Mesodermal cell (in vitro differentiated cells): Measurements from ENCODE around the gene SORCS2.
"Not testable (repeated sequence)": the region's sequence is repeated elsewhere in the genome, so short reads cannot be mapped to it uniquely, and the experiment has no call there.

ENCODE experiments used
- H3K27ac ChIP-seq: 2 replicates; pipeline ENCODE4 v1.7.0; 2013; ENCODE audit warnings: mild to moderate bottlenecking, low read depth, low read length, moderate library complexity; ENCODE audit not compliant: severe bottlenecking
- H3K36me3 ChIP-seq: 2 replicates; pipeline ENCODE4 v1.7.1; 2013; ENCODE audit warnings: mild to moderate bottlenecking, low read length, moderate library complexity; ENCODE audit not compliant: control insufficient read depth, insufficient read depth
- H3K4me1 ChIP-seq: one replicate; pipeline ENCODE4 v1.7.1; 2013; ENCODE audit warnings: mild to moderate bottlenecking, low read length; ENCODE audit not compliant: insufficient read depth, control insufficient read depth, poor library complexity, severe bottlenecking
- H3K4me3 ChIP-seq: 2 replicates; pipeline ENCODE4 v1.7.0; 2013; ENCODE audit warnings: low read length, control low read depth, mild to moderate bottlenecking; ENCODE audit not compliant: insufficient read depth, poor library complexity, severe bottlenecking; ENCODE audit errors: extremely low read depth
- H3K9me3 ChIP-seq: 2 replicates; pipeline ENCODE4 v1.7.1; 2013; ENCODE audit warnings: mild to moderate bottlenecking, low read length, moderate library complexity; ENCODE audit not compliant: control insufficient read depth
- WGBS, 2 experiments: methylation state at CpG; one replicate each; pipeline ENCODE4 v1.1.5; 2013; ENCODE audit warnings: missing lambda C conversion rate in 2 of 2; ENCODE audit not compliant: insufficient coverage in 2 of 2; 5-methylcytosine and 5-hydroxymethylcytosine counted together

Gene SORCS2

DNA sequence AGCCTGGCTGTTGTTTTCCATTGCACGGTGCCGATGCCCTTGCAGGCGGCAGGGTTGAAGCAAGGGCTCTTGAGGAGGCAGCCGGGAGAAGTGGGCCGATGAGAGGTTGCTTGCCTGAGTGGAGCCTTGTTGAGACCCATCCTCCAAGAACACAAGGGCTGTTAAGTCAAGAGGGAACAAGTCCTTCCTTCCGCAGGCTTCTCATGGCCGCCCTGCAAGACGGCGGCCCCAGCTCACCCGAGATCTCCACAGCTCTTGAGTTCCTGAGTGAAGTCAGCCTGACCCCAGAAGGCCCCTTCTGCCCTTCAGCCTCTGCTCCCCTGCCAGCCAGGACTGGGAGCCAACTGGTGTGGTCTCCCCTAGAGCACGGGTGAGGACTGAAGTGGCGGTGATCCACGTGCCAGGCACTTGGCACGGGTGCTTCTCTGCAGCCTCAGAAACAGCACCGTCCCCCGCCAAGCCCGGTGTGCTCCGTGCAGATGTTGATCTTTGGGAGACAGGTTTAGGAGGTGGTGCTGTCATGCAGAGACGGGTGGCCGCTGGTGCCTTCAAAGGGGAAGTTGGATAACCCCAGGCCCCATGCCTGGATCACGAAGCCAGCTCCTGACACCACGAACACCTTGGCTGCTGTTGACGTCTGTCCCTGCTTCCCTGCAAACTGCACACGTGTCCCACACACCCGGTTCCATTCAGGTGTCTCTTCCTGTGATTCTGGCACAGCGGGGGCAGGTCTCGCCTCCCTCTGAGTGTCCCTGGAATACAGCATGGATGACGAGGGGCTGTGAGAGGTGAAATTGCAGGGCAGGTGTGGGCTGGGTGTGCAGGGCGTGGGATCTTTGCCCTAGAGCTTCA, 406.8 kb downstream of the SORCS2 start:
- no peaks in the 10 kb centered on the region for H3K9me3 ChIP-seq
- 95 to 97% methylated on average over 18 to 23 of the region's 29 CpGs for WGBS, 2 experiments

DNA sequence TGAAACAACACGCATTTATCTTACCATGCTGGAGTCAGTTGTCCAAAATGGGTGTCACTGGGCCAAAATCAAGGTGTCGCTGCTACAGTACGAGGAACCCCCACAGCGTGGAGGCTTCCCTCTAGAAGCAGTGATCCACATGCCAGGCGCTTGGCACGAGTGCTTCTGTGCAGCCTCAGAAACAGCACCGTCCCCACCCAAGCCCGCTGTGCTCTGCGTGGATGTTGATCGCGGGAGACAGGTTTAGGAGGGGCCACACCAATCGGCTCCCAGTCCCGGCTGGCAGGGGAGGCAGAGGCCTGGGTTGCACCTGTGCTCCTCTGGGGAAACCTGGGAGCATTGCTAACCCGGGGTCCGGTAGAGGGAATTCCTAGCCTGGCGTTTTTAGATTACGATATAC, 407.9 kb downstream of the SORCS2 start:
- Histone ChIP-seq H3K27ac (no peak overlapping the region), H3K36me3 (no peaks in the 10 kb centered on the region), H3K4me3 (no peak overlapping the region), H3K4me1 (peaks cover 13% of the 10 kb centered on the region), H3K9me3 (no peaks in the 10 kb centered on the region)
- WGBS, 2 experiments, result 89 to 95% methylated on average over 13 of the region's 17 CpGs

More for the DNA sequence above, 406.8 kb downstream of the SORCS2 start:
- no peaks in the 10 kb centered on the region for H3K36me3 ChIP-seq
- H3K4me3 ChIP-seq, result no peak overlapping the region
- H3K4me1 ChIP-seq, result peaks cover 13% of the 10 kb centered on the region
- H3K27ac ChIP-seq, result no peak overlapping the region

DNA sequence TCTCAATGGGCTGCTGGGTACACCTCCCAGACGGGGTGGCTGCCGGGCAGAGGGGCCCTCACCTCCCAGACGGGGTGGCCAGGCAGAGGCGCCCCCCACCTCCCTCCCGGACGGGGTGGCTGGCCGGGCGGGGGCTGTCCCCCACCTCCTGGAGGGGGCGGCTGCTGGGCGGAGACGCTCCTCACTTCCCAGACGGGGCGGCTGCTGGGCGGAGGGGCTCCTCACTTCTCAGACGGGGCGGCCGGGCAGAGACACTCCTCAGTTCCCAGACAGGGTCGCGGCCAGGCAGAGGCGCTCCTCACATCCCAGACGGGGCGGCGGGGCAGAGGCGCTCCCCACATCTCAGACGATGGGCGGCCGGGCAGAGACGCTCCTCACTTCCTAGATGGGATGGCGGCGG, 409.8 kb downstream of the SORCS2 start:
- not testable (repeated sequence) for H3K36me3 ChIP-seq, H3K9me3 ChIP-seq, H3K27ac ChIP-seq, H3K4me3 ChIP-seq, H3K4me1 ChIP-seq
- 95 to 98% methylated on average over 9 to 21 of the region's 30 CpGs for WGBS, 2 experiments

- no peak overlapping the region for H3K27ac ChIP-seq
- no peaks in the 10 kb centered on the region for H3K4me1 ChIP-seq
- no peak overlapping the region for H3K4me3 ChIP-seq
- no peaks in the 10 kb centered on the region for H3K36me3 ChIP-seq
- no peaks in the 10 kb centered on the region for H3K9me3 ChIP-seq
- WGBS, 2 experiments, result 86 to 93% methylated on average over 10 of the region's 14 CpGs
Measured at GRCh38 chr4:7607156-7607910, 415.0 kb downstream of the SORCS2 start.

- Histone ChIP-seq H3K4me1 (peaks cover 3% of the 10 kb centered on the region), H3K27ac (no peak overlapping the region), H3K36me3 (no peaks in the 10 kb centered on the region), H3K4me3 (no peak overlapping the region), H3K9me3 (no peaks in the 10 kb centered on the region)
- 90 to 94% methylated on average over 7 of the region's 7 CpGs for WGBS, 2 experiments
Measured at GRCh38 chr4:7608046-7608445, 415.7 kb downstream of the SORCS2 start.

- 81 to 87% methylated on average over 9 to 10 of the region's 10 CpGs for WGBS, 2 experiments
- Histone ChIP-seq H3K4me3 (no peak overlapping the region), H3K27ac (no peak overlapping the region), H3K9me3 (no peaks in the 10 kb centered on the region), H3K4me1 (peaks cover 3% of the 10 kb centered on the region), H3K36me3 (no peaks in the 10 kb centered on the region)
Measured at GRCh38 chr4:7609316-7609715, 417.0 kb downstream of the SORCS2 start.

DNA sequence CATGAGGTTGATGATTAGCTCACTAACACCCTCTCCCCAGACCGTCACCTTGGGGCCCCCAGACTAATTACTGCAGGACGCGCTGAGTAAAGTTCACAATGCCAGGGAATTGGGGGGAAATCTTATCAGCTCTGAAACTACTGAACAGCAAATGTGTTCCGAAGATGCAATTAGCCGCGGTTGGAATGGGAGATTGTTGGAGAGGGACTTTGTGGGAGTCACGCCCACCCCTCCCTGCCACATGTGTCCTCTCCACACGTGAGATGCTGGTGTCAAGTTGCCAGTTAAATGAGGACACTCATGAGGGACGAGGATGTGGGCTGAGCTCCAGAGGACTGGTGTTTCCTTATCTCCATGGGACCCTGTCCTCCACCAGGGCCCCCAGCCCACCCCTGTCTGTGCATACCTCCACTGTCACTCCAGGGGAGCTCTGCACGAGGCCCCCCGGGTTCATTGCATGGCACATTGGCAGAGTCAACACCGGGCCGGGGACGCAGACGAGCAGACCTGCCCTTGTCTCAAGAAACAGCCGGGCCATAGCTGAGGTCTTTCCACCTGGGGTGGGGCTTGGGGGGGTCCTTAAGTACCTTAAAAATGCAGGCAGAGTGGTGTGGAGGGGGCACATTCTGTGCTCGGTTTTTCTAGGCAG, 417.8 kb downstream of the SORCS2 start:
- no peak overlapping the region for H3K4me3 ChIP-seq
- H3K4me1 ChIP-seq, result peaks cover 3% of the 10 kb centered on the region
- H3K27ac ChIP-seq, result no peak overlapping the region
- H3K36me3 ChIP-seq, result no peaks in the 10 kb centered on the region
- no peaks in the 10 kb centered on the region for H3K9me3 ChIP-seq
- WGBS, 2 experiments, result 93 to 94% methylated on average over 8 to 14 of the region's 17 CpGs

- 89 to 93% methylated on average over 7 of the region's 8 CpGs for WGBS, 2 experiments
- peaks cover 3% of the 10 kb centered on the region for H3K4me1 ChIP-seq
- no peaks in the 10 kb centered on the region for H3K9me3 ChIP-seq
- H3K27ac ChIP-seq, result no peak overlapping the region
- H3K4me3 ChIP-seq, result no peak overlapping the region
- H3K36me3 ChIP-seq, result no peaks in the 10 kb centered on the region
Measured at GRCh38 chr4:7610841-7611240, 418.5 kb downstream of the SORCS2 start.

DNA sequence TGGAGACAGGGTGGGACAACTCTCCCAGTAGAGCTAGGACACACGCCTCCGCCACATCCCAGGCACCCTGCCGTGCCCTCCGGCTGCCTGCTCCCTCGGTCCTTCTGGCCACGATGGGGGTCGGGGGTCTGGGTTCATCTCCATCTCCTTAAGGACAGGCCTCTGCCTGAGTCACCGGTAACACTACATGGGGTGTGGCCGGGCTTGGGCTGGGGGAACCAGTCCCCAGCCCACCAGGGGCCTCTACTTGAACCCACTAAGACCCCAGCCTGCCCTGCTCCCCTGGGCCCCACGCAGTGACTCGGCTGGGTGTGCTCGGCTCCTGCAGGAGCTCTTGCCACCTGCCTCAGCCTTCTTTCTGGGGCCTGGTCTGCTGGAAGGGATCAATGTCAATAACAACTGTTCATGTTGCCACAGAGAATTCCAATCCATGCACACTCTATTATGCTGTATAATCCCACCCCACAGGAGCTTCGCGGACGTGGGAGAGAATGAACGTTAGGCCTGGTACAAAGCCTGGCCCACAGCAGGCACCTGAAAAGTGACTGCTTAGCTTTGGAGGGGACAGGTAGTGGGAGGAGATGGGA, 420.1 kb downstream of the SORCS2 start:
- Histone ChIP-seq H3K4me3 (no peak overlapping the region), H3K36me3 (no peaks in the 10 kb centered on the region), H3K4me1 (peaks cover 3% of the 10 kb centered on the region), H3K27ac (no peak overlapping the region), H3K9me3 (no peaks in the 10 kb centered on the region)
- WGBS, 2 experiments, result 85 to 87% methylated on average over 12 to 14 of the region's 16 CpGs

DNA sequence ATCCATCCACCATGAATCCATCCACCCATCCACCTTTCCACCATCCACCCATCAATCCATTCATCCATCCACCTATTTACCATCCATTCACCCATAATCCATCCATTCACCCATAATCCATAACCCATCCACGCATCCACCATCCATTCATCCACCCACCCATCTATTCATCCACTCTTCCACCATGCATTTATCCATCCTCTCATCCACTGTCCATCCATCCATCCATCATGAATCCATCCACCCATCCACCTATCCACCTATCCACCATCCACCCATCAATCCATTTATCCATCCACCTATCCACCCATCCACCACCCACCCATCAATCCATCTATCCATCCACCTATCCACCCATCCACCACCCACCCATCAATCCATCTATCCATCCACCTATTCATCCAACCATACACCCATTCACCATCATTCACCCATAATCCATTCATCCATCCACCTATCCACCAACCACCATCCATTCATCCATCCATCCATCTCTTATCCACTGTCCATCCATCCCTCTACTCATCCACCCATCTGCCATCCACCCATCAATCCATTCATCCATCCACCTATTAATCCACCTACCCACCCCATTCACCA, 422.1 kb downstream of the SORCS2 start:
- H3K4me1 ChIP-seq, result peaks cover 3% of the 10 kb centered on the region
- H3K4me3 ChIP-seq, result no peak overlapping the region
- no peak overlapping the region for H3K27ac ChIP-seq
- H3K36me3 ChIP-seq, result no peaks in the 10 kb centered on the region
- 86 to 100% methylated on average over 1 of the region's 1 CpG for WGBS, 2 experiments
- H3K9me3 ChIP-seq, result no peaks in the 10 kb centered on the region
